ENCODE measurements around the gene CRK. TPM values are rescaled to one million over a fixed set of nuclear protein-coding genes. Genes with fewer than 3 reads are reported as not detected.
A peak's percentile ranks its signal among the peaks of the same experiment; 100 is the strongest.
"Not testable (repeated sequence)": the region's sequence is repeated elsewhere in the genome, so short reads cannot be mapped to it uniquely, and the experiment has no call there.

CRK gene
- total RNA-seq, 1 experiment from 2014 or later: 87.1 TPM

- in situ Hi-C loops (cut with HindIII; ENCODE audit: low pct_unique_long_range_greater_than_20kb, low sequenced_read_pairs): no loop called here
These were observed 41.9 kb downstream of the CRK start for GRCh38 chr17:1414001-1414574.

GRCh38 chr17:1413281-1413791 is 42.7 kb downstream of the CRK start:
- peak; percentile 45 for DNase-seq (ENCODE audit: low read depth, low spot score)
- in situ Hi-C loops (cut with HindIII; ENCODE audit: low pct_unique_long_range_greater_than_20kb, low sequenced_read_pairs): no loop called here

More at GRCh38 chr17:1414001-1414574, 41.9 kb downstream of the CRK start:
- DNase-seq (ENCODE audit: low read depth, low spot score): no peak

GRCh38 chr17:1412185-1413110 is 43.6 kb downstream of the CRK start:
- DNase-seq (ENCODE audit: low read depth, low spot score): no peak
- in situ Hi-C loops (cut with HindIII; ENCODE audit: low pct_unique_long_range_greater_than_20kb, low sequenced_read_pairs): no loop called here

- in situ Hi-C loops (cut with HindIII; ENCODE audit: low pct_unique_long_range_greater_than_20kb, low sequenced_read_pairs): no loop called here
- no peak for DNase-seq (ENCODE audit: low read depth, low spot score)
These were observed 53.8 kb downstream of the CRK start for GRCh38 chr17:1402262-1402586.

DNA sequence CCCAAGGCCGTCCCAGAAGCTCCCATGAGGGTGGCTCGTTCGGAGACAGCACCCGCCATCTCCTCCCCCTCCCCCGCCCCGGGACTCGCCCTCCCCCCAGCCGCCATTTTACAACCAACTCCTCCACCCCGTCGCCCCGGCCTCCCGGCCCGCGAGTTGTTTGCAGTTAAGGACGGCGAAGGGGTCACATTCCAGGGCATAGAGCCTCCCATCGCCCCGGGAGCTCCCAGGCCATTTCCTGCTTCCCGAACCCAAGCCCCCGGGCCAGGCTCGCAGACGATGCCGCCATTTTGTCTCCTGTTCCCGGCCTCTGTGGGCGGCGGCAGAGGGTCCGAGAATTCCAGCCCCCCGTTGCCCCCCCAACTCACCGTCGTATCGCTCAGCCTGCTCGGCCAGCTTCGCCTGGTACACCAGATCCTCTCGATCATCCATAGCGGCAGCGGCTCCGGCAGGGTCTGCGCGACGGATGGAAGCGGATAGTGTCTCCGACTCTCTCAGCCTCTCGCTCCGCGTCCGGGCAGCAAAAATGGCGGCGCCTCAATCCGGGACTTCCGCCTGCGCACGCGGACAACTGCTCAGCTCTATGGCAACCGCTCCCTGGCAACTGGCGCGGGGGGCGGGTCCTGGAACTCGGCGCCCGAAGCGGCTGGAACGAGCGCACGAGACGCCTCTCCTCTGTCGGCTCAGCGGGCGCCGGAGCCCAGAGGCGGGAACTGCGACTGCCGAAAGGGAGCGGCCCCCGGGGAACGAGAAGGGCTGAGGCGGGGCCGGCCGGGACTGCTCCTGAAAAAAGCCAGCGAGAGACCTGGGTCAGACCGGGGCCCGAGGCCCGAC is 56.1 kb downstream of the CRK start, which contains the start of gene YWHAE:
Gene YWHAE, minus strand, starts transcription at position 544 of the 834 bp plus-strand sequence. Its CDS starts 112 bp downstream, at position 432.
- in situ Hi-C loops (cut with HindIII; ENCODE audit: low pct_unique_long_range_greater_than_20kb, low sequenced_read_pairs): no loop called here
- peak; percentile 96 for DNase-seq (ENCODE audit: low read depth, low spot score)

DNA sequence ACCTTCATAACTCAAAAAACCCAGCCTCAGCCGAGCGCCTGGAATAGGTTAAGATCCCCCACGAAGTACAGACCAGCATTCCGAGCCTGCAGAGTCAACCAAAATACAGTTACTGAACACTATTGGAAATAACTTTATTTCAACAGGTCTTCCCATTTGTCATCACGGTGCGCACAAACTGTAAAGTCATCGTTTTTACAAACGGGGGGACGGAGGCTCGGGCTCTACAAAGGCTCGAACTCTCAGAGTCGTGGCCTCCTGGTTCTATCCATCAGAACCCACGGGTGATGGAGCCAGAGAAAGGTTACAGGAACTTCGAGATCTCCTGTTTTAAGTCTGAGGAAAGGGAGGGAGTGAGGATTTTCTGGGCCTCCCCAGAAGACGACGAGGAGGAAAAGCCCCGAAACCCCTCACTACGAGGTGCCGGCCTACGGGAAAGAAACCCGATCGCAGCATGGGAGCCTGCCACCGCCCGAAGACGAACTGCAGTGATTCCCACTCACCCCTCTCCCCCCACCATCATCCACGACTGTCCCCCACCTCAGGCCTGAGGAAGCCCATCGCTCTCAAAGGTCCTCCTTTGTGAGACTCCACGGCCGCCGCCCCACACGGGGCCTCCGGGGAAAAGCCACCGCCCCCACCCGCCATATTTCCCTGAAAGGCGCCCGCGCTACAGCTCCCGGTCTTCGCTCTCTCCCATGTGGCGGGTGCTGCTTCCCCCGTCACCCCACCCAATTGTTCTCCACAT is 56.9 kb downstream of the CRK start:
- in situ Hi-C loops (cut with HindIII; ENCODE audit: low pct_unique_long_range_greater_than_20kb, low sequenced_read_pairs): no loop called here
- DNase-seq (ENCODE audit: low read depth, low spot score): no peak

- no peak for DNase-seq (ENCODE audit: low read depth, low spot score)
- in situ Hi-C loops (cut with HindIII; ENCODE audit: low pct_unique_long_range_greater_than_20kb, low sequenced_read_pairs): no loop called here
These were observed 58.0 kb downstream of the CRK start for GRCh38 chr17:1398028-1398427.

- DNase-seq (ENCODE audit: low read depth, low spot score); in situ Hi-C loops (cut with HindIII; ENCODE audit: low pct_unique_long_range_greater_than_20kb, low sequenced_read_pairs): not testable (repeated sequence)
These were observed 60.0 kb downstream of the CRK start for GRCh38 chr17:1395876-1396665.

DNA sequence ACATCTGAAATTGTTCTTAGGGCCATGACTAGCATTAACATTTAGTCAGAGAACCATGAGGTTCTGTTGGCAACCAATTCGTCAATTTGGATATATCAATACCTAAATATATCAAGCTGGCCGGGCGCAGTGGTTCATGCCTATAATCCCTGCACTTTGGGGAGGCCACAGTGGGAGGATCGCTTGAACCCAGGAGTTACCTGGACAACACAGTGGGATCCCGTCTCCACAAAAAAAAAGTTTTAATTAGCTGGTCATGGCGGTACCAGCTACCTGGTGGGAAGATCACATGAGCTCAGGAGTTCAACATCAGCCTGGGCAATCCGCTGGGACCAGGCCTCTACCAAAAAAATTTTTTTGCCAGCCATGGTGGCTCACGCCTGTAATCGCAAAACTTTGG is 64.5 kb downstream of the CRK start:
- in situ Hi-C loops (cut with HindIII; ENCODE audit: low pct_unique_long_range_greater_than_20kb, low sequenced_read_pairs): no loop called here
- no peak for DNase-seq (ENCODE audit: low read depth, low spot score)

DNA sequence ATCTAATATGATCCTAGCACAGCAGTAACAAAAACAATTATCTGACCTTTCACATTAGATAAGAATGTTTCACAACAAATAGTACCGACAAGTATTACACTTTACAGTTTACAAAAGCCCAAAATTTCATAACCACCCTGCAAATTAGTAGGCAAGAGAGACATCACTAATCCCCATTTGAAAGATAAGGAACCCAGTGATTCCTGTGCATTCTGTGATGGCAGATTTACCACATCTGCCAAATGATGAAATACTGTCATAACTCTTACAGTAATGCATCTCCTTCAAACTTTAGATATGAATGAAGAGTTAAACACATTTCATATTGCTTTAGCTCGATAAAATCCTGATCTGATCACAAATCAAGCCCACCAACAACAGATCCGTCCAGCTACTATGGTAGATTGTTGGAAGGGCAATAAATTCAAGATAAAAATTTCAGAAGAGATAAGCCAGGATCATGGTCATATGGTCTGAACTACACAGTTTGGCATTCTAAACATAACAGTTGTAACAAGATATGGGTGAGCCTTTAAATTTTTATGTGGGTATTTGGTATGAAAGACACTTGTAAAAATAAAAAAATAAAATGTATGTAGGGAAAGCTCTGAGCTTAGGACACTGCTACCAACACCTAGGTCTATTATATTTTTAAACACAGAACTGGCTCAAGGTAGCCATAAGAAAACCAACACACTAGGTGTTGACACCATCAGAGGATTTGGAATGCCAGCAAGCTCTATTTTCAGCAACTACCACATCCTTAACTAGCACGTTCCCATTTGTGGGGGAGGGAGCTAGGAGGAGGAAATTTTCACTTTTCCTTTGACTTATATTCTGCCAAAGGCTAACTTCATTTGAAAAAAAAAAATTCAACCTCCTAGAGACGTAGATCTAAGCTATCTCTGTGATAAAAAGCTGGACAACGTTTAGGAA is 65.3 kb downstream of the CRK start:
- no peak for DNase-seq (ENCODE audit: low read depth, low spot score)

DNA sequence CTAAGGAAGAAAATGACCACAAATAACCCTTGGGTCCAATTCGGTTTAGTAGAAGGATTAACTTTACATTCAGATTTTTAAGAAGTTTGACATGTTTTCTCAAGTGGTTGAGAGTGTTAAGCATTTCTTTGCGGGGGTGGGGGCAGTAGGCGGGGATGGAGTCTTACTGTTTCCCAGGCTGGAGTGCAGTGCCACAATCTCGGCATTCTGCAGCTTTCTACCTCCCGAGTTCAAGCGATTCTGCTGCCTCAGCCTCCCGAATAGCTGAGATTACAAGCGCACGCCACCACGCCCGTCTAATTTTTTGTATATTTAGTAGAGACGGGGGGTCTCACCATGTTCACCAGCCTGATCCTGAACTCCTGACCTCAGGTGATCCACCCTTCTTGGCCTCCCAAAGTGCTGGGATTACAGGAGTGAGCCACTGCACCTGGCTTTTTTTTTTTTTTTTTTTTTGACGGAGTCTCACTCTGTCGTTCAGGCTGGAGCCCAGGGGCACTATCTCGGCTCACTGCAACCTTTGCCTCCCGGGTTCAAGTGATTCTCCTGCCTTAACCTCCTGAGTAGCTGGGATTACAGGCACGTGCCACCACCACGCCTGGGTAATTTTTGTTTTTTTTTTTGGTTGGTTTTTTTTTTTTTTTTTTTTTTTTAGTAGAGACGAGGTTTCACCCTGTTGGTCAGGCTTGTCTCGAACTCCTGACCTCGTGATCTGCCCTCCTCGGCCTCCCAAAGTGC is 68.4 kb downstream of the CRK start:
- in situ Hi-C loops (cut with HindIII; ENCODE audit: low pct_unique_long_range_greater_than_20kb, low sequenced_read_pairs); DNase-seq (ENCODE audit: low read depth, low spot score): not testable (repeated sequence)

More for the DNA sequence above, 65.3 kb downstream of the CRK start:
- in situ Hi-C loops (cut with HindIII; ENCODE audit: low pct_unique_long_range_greater_than_20kb, low sequenced_read_pairs): no loop called here

DNA sequence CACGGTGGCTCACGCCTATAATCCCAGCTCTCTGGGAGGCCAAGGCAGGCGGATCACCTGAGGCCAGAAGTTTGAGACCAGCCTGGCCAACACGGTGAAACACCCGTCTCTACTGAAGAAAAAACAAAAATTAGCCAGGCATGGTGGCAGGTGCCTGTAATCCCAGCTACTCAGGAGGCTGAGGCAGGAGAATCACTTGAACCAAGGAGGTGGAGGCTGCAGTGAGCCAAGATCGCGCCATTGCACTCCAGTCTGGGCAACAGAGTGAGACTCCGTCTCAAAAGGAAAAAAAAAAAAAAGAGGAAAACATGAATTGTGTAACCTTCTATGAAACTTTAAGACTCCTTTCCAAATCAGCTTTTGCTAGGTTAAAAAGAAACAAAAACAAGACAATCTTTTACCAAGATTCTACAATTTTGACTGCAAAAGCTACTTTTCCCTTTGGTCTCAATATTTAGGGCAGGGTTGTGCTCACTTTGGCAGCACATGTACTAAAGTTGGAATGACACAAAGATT is 69.3 kb downstream of the CRK start:
- DNase-seq (ENCODE audit: low read depth, low spot score); in situ Hi-C loops (cut with HindIII; ENCODE audit: low pct_unique_long_range_greater_than_20kb, low sequenced_read_pairs): not testable (repeated sequence)

- DNase-seq (ENCODE audit: low read depth, low spot score): no peak
- in situ Hi-C loops (cut with HindIII; ENCODE audit: low pct_unique_long_range_greater_than_20kb, low sequenced_read_pairs): no loop called here
These were observed 69.8 kb downstream of the CRK start for GRCh38 chr17:1386265-1386664.

DNA sequence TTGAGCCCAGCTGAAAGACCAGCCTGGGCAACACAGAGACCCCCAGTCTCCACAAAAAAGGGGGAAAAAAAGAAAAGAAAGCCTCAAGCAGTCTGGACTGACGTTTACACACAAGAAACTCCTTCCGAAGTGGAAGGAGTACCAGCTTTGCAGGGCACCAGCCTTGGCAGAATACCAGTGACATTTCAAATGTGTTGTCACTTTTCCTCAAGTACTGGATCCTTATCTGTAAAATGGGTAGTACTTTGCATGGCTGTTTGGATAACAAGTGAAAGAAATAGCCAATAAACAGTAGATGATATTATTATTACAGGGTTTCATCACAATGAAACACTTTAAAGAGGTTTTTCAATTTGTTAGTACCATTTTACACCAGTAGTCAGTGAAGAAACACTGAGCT is 70.2 kb downstream of the CRK start:
- DNase-seq (ENCODE audit: low read depth, low spot score): no peak
- in situ Hi-C loops (cut with HindIII; ENCODE audit: low pct_unique_long_range_greater_than_20kb, low sequenced_read_pairs): no loop called here

DNA sequence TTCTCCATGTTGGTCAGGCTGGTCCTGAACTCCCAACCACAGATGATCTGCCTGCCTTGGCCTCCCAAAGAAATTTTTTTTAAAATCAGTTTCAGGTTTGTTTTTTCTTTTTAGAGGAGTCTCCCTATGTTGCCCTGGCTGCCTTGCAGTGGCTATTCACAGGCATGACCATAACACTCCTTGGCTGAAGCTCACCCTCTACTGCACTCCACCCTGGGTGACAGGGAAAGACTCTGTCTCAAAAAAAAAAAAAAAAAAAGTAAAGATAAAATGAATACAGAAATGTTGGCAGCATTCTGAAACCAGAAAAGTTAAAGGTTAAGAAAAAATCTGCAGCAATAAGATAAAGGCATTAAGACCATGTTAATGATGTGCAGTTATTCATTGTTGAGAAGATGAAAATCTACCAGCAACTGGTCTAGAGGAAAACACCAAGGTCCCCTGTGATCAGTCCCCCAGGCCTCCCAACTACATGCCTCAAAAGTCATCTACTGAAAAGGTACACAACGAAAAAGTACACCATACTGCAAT is 71.1 kb downstream of the CRK start:
- in situ Hi-C loops (cut with HindIII; ENCODE audit: low pct_unique_long_range_greater_than_20kb, low sequenced_read_pairs): no loop called here
- DNase-seq (ENCODE audit: low read depth, low spot score): no peak
